ENCODE results near the gene ENKUR.

The ENKUR gene, protein sequence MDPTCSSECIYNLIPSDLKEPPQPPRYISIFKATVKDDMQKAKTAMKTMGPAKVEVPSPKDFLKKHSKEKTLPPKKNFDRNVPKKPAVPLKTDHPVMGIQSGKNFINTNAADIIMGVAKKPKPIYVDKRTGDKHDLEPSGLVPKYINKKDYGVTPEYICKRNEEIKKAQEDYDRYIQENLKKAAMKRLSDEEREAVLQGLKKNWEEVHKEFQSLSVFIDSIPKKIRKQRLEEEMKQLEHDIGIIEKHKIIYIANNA

DNA sequence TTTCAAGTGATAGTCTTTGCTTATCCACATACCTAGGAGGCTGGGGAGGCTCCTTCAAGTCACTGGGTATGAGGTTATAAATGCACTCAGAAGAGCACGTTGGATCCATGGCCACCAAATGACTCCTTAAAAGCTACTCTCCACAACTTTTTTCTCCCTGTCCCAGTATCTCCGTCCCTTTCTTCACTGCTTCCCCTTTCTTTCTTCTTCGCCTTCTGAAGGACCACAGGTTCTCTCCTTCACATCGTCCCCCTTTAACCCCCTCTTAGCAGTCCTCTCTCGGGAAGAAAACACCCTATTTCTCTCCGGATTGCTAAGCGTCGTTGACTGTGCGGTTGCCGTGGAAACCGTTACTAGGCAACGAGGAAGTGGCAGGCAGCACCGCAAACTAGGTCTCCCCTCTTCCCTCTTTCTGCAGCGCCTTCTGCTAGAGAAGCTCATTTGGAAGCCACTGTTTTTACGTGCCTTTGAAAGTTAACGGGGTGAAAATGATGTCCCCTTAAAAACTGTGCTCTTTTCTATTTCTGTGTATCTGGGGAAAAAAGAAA is at the start of gene ENKUR:
Gene ENKUR, minus strand, starts transcription at position 331 of the 548 bp plus-strand sequence. Its CDS starts 222 bp downstream, at position 109.
- peak; percentile 96 for DNase-seq
- in situ Hi-C loops (cut with MboI; ENCODE audit: low pct_unique_long_range_greater_than_20kb, low sequenced_read_pairs), result no loop called here

DNA sequence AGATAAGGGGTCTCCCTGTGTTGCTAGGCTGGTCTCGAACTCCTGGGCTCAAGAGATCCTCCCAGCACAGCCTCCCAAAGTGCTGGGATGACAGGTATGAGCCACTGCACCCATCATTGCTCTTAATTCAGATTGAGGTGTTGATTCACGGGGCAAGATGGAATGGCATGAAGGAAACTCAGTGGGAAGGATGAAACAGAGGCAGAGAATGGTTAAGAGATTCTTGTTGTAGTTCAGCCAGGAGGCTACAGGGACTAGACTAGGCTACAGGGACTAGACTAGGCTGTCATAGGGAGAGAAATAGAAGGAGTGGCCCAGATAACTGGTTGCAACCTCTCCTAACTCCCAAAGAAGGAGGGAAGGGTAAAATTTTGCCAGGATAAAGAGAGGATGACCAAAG is 48.4 kb upstream of the ENKUR start:
- DNase-seq, result no peak
- in situ Hi-C loops (cut with MboI; ENCODE audit: low pct_unique_long_range_greater_than_20kb, low sequenced_read_pairs), result no loop called here

DNA sequence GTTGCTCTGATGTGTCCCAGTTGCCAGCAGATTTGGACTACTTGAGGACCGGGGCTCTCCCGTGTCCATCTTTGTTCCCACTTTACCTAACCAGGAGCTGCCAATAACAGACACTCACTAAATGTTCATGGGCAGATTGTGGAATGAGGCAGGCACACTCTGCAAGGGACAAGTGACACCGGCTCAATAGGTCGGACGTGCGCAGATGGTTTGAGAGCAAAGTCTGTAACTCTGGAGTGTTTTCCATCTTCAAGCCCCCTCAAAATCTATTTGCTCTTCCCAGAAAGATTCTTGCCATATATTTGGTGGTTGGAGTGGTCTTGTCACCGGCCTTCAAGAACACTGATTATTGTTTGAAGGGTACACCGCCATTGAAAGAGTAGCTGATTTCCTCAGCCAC is 47.7 kb upstream of the ENKUR start:
- in situ Hi-C loops (cut with MboI; ENCODE audit: low pct_unique_long_range_greater_than_20kb, low sequenced_read_pairs), result no loop called here

DNA sequence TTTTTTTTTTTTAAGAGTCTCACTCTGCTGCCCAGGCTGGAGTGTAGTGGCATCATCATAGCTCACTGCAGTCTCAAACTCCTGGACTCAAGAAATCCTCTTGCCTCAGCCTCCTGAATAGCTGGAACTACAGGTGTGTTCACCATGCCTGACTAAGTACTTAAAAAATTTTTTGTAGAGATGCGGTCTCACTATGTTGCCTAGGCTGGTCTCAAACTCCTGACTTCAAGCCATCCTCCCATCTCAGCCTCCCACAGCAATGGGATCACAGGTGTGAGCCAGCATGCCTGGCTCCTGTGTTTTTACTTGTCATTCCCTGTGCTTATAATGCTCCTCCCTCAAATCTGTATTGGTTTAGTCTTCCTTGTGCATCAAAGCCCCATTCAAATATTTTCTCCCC is 47.2 kb upstream of the ENKUR start:
- in situ Hi-C loops (cut with MboI; ENCODE audit: low pct_unique_long_range_greater_than_20kb, low sequenced_read_pairs), result no loop called here
- no peak for DNase-seq

More for the DNA sequence above, 47.7 kb upstream of the ENKUR start:
- DNase-seq, result no peak

DNA sequence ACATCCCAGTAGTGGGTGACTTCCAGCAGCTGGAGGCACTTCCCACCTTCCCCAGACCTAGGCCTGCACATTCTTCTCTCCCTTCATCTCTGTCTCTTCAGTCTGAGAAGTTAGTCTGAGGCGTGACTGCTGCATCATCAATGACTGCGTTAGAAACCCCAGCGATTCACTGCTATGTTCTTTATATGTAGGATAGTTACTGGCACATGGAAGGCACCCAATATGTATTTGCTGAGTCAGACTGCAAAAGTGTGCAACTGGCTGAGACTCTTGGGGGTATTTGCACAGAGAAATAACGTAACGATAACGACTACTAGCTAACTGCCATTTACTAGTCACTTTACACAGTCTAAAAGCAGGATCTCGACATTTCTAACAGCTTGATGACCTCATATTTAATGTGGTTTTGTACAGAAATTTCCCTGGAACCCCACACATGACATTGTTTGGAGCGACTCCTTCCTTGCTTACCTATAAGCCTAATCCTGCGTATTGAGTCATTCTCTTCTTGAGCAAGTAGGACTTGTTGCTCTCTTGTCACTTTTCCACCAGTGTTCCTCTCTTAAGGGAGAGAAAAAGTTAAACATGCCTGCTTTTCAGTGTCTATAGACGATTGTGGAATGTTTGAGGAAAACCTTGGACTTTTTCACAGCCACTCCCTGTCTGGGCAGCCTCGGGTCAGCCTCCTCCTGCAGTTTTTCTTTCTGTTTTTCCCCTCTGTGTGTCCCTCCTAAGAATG is 45.9 kb upstream of the ENKUR start:
- no peak for DNase-seq
- in situ Hi-C loops (cut with MboI; ENCODE audit: low pct_unique_long_range_greater_than_20kb, low sequenced_read_pairs), result no loop called here

DNA sequence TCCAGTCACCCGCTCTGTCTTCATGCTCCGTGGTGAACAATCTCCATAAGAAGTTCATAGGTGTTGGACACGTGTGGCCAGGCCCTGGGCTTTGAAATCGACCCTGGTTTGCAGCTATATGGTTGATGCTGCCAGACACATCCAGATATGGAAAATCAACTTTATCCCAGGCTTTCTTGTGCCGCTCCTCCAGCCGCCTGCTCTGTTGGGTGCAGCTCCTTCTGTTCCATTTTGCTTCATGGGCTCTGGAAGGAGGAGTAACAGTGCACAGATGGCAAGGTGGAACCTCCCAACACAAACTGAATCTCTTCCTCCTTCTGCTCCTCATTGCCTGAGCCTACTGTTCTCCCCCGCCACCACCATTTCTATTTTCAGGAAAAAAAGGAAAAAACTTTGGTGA is 45.2 kb upstream of the ENKUR start:
- in situ Hi-C loops (cut with MboI; ENCODE audit: low pct_unique_long_range_greater_than_20kb, low sequenced_read_pairs), result no loop called here

DNA sequence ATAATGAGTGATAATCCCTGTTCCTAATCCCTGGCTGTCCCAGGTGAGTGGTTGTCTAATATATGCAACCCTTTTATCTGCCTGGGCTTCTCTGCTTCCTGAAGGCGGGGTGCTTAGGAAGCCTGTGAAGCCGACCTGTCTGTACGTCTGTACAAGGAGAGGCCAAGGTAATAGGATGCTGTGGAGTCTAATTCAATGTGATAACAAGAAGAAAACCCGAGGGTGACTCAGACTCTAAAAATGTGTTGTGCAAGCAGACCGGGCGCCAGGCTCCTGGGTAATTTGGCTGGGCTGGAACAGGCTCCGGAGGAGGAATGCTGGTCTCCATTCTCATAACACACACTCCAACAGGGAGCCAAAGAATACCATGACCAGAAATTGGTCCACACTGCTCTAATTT is 44.0 kb upstream of the ENKUR start:
- no peak for DNase-seq
- in situ Hi-C loops (cut with MboI; ENCODE audit: low pct_unique_long_range_greater_than_20kb, low sequenced_read_pairs), result no loop called here

More for the DNA sequence above, 45.2 kb upstream of the ENKUR start:
- no peak for DNase-seq

DNA sequence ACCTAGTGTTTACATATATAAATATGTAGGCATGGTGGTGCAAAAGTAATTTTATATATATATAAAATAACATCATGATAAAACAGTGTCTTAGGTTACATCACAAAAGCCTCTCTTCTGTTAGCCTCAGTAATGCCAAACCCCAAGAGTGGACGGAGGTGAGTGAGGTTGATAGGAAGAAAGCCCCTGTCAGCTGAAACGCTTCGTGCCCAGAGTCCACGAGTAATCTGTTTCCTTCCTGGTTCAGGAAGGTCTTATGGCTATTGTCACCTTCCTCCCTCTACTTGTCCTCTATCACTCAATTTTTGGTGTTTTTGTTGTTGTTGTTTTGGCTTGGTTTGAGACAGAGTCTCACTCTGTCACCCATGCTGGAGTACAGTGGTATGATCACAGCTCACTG is 41.9 kb upstream of the ENKUR start:
- no peak for DNase-seq
- in situ Hi-C loops (cut with MboI; ENCODE audit: low pct_unique_long_range_greater_than_20kb, low sequenced_read_pairs), result no loop called here

DNA sequence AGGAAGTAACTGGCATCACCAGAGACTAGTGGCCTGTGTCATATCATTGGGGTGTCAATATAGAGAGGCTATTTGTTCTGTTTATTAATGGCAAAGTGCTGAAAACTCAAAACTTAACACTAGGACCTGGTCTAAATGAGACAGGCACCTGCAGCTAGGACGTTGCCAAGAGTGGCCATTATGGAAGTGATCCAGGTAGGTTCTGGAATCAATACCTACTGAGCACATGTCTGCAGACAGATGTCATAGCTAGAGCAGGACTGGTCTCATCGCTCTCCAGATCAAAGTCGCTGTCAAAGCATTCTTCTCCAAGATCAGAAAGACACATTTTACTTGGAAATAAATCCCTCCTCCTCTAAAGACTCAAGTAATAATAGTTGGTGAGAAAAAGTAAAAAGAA is 40.8 kb upstream of the ENKUR start:
- in situ Hi-C loops (cut with MboI; ENCODE audit: low pct_unique_long_range_greater_than_20kb, low sequenced_read_pairs), result no loop called here
- DNase-seq, result no peak

DNA sequence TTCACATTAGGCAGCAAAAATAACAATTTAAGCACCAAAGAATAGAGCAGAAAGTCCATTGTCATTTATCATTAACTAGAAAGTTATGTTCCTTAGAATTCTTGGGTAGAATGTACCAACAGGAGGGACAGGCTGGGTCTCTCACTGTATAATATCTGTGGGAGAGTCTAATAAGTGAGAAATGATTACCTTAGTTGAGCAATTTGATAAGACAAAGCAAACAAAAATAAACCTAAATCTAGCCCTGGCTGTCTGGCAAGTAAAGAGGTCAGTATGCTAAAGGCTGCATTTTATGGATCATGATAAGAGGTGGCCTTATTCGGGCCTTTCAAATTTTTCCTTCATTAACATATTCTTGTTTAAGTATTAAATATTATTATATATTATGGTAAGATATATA is 36.1 kb upstream of the ENKUR start:
- in situ Hi-C loops (cut with MboI; ENCODE audit: low pct_unique_long_range_greater_than_20kb, low sequenced_read_pairs), result no loop called here
- DNase-seq, result no peak

DNA sequence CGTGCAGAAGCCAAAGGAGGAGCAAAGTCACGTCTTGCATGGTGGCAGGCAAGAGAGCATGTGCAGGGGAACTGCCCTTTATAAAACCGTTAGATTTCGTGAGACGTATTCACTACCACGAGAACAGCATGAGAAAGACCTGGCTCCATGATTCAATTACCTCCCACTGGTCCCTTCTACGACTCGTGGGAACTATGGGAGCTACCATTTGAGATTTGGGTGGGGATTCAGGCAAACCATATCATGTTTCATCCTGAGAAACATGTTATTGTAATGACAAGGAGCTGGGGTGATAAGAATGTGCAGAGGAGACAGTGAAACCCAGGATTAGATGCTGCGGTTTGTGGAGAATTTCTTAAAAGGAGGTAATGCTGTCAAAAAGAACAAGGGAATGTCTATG is 34.4 kb upstream of the ENKUR start:
- DNase-seq, result no peak
- in situ Hi-C loops (cut with MboI; ENCODE audit: low pct_unique_long_range_greater_than_20kb, low sequenced_read_pairs), result no loop called here

DNA sequence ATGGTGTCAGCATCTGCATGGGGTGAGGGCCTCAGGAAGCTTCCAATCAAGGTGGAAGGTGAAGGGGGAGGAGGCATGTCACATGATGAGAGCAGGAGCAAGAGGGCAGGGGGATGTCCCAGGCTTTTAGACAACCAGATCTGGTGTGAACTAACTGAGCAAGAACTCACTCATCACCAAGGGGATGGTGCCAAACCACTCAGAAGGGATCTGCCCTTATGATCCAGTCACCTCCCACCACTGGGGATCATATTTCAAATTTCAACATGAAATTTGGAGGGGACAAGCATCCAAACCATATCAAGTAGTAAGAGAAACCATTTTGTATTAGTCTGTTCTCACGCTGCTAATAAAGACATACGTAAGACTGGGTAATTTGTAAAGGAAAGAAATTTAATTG is 34.0 kb upstream of the ENKUR start:
- DNase-seq, result no peak
- in situ Hi-C loops (cut with MboI; ENCODE audit: low pct_unique_long_range_greater_than_20kb, low sequenced_read_pairs), result no loop called here

DNA sequence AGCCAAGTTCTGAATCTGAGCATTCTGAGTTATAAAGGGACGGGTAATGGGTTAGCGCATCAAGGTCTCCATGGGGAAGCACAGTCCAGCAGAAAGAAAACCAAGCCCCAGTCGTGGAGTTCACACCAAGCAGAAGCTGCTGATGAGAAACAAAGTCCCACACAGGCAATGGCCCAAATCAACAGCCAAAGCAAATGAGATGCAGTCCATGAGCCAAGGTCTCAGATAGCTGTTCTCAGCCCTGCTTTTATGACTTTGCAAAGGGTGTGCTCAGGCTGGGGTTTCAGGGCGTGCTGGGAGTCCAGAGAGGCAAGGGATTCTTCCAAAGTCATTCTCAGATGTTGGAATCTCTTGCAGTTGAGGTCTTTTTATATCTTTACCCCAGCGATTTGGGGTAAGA is 32.5 kb upstream of the ENKUR start:
- in situ Hi-C loops (cut with MboI; ENCODE audit: low pct_unique_long_range_greater_than_20kb, low sequenced_read_pairs), result no loop called here
- DNase-seq, result no peak

DNA sequence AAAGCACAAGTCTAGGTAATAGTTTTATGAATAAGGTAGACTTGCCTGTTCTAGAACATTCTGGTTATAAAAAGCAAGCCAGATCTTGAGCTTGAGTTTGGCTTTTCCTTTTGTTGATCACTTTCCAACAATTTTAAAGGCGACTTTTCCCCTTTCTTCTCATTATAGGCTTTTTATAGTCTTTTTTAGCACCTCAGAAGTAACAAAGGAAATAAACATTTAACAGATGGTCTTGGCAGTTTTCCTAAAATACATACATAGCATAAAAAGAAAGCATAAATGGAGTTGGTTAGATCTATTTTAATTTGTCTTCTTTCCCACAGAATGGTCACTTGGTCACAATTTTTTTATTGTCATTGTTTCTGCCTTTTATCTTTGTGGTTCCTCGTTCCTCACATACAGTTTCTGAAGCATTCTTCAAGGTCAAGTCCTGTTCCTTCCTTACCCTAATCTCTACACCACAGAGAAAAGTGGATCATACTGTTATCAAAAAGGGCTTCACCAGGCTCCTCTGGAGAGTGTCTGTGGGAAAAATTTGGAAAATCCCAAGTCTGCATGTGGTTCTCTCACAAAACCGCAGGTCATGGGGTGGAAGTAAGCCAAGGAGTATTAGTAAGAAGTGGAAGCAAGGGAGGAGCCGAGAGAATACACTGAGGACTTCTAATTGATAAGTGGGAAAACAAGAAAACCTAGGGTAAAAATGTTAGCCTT is 31.8 kb upstream of the ENKUR start:
- DNase-seq, result no peak
- in situ Hi-C loops (cut with MboI; ENCODE audit: low pct_unique_long_range_greater_than_20kb, low sequenced_read_pairs), result no loop called here

DNA sequence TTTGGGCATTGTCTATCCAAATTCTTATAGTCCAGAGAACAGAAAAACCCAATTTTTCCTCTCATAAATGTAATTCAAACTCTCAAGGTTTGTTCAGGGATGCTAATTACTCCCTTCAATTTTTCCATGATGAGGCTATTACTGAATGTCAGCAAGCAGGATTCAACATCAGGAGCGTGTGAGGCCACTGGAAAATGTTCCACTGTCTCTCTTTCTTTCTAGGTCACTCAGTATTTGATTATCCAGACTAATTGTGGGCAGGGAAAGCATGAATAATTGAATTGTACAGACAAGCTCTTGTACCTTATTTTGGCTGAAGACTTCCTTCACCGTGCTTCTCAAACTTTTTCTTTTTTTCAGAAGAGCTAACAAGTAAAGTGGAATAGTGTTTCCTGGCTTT is 31.1 kb upstream of the ENKUR start:
- no peak for DNase-seq
- in situ Hi-C loops (cut with MboI; ENCODE audit: low pct_unique_long_range_greater_than_20kb, low sequenced_read_pairs), result no loop called here

DNA sequence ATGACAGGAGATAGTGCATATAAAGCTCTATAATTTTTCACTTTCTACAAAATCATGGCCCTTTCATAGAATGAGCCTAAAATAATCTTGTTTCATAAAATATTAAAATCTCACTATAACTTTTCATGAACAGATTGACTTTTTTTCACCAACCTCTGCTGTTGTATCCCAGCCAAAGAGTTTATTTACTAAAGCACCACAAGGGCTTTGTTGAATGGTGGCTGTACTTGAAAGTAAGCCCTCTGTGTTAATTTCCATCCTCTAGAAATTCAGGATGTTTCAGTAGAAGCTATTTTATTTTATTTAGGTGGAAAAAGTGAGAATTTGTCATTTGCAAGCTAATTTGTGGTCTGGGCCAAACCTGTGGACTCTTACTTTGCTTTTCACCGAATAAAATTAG is 30.7 kb upstream of the ENKUR start:
- in situ Hi-C loops (cut with MboI; ENCODE audit: low pct_unique_long_range_greater_than_20kb, low sequenced_read_pairs), result no loop called here
- no peak for DNase-seq

DNA sequence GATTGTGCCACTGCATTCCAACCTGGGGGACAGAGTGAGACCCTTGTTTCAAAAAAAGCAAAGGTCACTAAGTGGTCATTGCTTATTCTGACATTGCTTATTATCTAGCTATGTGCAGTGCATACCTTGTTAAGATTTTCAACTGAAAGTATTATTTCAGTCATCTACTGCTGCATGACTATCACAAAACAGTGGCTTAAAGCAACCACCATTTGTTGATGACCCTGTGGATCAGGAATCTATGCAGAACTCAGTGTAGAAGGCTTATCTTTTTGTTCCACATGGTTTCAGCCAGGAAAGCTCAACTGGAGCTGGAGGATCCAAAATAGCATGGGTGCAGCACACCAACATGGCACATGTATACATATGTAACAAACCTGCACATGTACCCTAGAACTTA is 23.6 kb upstream of the ENKUR start:
- in situ Hi-C loops (cut with MboI; ENCODE audit: low pct_unique_long_range_greater_than_20kb, low sequenced_read_pairs), result no loop called here
- DNase-seq, result no peak

DNA sequence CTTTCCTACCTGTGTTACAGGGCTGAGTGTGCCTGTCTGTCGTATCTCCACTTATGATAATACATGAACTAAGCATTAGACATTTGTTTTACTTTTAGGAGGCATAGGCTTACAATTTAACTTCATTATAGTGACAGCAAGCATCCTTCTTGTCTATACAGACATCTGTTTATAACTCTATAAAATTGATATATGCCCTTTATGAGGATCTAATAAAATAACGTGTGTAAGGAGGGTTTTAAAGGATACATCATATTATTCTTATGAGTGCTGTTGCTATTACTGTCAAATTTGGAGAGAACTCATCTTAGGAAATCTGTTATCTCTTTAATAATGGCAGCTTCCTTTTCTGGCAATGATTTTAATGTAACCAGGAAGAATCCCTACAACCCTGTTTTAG is 22.4 kb upstream of the ENKUR start:
- DNase-seq, result no peak
- in situ Hi-C loops (cut with MboI; ENCODE audit: low pct_unique_long_range_greater_than_20kb, low sequenced_read_pairs), result no loop called here

DNA sequence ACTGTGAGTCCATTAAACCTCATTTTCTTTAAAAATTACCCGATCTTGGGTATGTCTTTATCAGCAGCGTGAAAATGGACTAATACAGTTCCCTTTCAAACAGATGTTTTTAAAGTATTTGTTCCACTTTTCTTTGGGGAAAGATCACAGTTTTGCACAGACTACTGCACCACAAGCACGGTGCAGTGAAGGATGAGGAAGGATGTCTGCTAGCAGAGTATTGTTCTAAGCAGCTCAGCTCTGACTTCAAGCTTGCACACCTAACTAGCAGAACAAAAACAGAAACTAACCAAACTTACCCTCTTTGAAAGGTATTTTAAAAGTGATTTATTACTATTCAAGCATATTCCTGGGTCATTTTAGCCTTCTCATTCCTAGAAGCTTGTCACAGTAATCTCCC is 20.4 kb upstream of the ENKUR start:
- DNase-seq, result no peak
- in situ Hi-C loops (cut with MboI; ENCODE audit: low pct_unique_long_range_greater_than_20kb, low sequenced_read_pairs), result no loop called here

DNA sequence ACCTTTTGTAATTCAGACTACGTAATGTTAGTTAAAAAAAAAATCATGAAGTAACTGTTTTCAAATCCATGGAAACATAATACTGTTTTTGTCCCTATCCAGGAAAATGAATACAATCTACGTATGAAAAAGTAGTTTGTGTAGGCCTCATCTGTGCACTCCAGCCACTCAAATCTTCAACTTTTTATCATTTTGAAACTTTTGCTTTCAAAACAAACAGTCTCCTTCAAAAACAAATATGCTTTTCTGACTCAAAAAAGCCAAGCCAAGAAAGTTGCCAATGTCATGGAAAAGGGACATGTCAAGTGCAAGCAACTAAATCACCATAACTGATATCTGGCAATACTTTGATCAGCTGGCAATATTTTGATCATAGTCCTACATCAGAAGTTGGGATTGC is 13.6 kb upstream of the ENKUR start:
- in situ Hi-C loops (cut with MboI; ENCODE audit: low pct_unique_long_range_greater_than_20kb, low sequenced_read_pairs), result no loop called here
- DNase-seq, result no peak
